ENCODE data around the gene NBEAL2. TPM values are rescaled to one million over a fixed set of nuclear protein-coding genes. Genes with fewer than 3 reads are reported as not detected.

Gene NBEAL2
- total RNA-seq, 6 experiments from 2014 or later = 8.9 to 11.7 (median 10.8) TPM

- no peak for TF ChIP-seq POLR2A (IDR thresholded peaks at IDR 0.05)
- TF ChIP-seq, protein P1, sequence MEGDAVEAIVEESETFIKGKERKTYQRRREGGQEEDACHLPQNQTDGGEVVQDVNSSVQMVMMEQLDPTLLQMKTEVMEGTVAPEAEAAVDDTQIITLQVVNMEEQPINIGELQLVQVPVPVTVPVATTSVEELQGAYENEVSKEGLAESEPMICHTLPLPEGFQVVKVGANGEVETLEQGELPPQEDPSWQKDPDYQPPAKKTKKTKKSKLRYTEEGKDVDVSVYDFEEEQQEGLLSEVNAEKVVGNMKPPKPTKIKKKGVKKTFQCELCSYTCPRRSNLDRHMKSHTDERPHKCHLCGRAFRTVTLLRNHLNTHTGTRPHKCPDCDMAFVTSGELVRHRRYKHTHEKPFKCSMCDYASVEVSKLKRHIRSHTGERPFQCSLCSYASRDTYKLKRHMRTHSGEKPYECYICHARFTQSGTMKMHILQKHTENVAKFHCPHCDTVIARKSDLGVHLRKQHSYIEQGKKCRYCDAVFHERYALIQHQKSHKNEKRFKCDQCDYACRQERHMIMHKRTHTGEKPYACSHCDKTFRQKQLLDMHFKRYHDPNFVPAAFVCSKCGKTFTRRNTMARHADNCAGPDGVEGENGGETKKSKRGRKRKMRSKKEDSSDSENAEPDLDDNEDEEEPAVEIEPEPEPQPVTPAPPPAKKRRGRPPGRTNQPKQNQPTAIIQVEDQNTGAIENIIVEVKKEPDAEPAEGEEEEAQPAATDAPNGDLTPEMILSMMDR (IDR thresholded peaks at IDR 0.05) = no peak
- intact Hi-C loops (cut with DNase I) = no loop called here
- 93% methylated on average over 5 of the region's 17 CpGs for WGBS (ENCODE audit: insufficient coverage, low coverage, low lambda C conversion rate, missing lambda C conversion rate)
Measured at GRCh38 chr3:47004369-47005211, 25.1 kb downstream of the NBEAL2 start.

DNA sequence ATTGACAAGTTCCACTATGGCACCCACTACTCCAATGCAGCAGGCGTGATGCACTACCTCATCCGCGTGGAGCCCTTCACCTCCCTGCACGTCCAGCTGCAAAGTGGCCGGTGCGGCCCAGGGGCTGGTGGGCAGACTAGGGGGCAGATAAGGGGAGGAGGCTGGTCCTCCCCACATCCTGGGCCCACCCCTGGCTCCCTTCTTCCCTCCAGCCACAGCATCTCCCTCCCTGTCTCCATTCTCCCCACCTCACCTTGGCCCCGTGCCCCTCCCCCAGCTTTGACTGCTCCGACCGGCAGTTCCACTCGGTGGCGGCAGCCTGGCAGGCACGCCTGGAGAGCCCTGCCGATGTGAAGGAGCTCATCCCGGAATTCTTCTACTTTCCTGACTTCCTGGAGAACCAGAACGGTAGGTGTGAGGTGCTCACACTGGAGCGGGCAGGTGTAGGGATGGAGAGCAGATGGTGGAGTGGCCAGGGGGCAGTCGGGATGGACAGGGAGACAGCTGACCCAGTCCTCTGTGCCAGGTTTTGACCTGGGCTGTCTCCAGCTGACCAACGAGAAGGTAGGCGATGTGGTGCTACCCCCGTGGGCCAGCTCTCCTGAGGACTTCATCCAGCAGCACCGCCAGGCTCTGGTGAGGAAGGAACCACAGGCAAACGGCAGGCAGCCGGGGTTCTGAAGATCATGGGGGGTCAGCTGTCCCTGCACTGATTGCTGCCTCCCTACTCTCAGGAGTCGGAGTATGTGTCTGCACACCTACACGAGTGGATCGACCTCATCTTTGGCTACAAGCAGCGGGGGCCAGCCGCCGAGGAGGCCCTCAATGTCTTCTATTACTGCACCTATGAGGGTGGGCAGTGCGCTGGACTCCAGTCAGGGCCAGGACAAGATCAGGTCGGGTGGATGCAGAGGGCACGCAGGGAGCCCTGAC lies 26.0 kb downstream of the NBEAL2 start:
- intact Hi-C loops (cut with DNase I) = no loop called here
- Histone ChIP-seq H3K27me3 (no peaks in the 10 kb centered on the region), H3K4me1 (peaks cover 0 to 5% (median 2%) of the 10 kb centered on the region in 4 donors), H3K36me3 (peaks cover 0 to 9% (median 2%) of the 10 kb centered on the region in 4 donors), H3K9me3 (no peaks in the 10 kb centered on the region), H3K27ac (no peak overlapping the region), H3K4me3 (no peak overlapping the region)
- ATAC-seq (no peak), DNase-seq (peak in 1 of 3 donors; percentile 19)
- WGBS (ENCODE audit: insufficient coverage, low coverage, low lambda C conversion rate, missing lambda C conversion rate) = 69% methylated on average over 5 of the region's 32 CpGs
- no peak for TF ChIP-seq POLR2A (IDR thresholded peaks at IDR 0.05)
- TF ChIP-seq, protein P1 (IDR thresholded peaks at IDR 0.05) = no peak

More at GRCh38 chr3:47004369-47005211, 25.1 kb downstream of the NBEAL2 start:
- H3K4me3 ChIP-seq = no peak overlapping the region
- H3K36me3 ChIP-seq = peaks cover 0 to 14% (median 2%) of the 10 kb centered on the region in 4 donors
- peaks cover 0 to 5% (median 2%) of the 10 kb centered on the region in 4 donors for H3K4me1 ChIP-seq
- H3K9me3 ChIP-seq = no peaks in the 10 kb centered on the region
- DNase-seq (peak in 2 of 3 donors; percentile 18 to 49), ATAC-seq (no peak)
- H3K27me3 ChIP-seq = no peaks in the 10 kb centered on the region
- H3K27ac ChIP-seq = no peak overlapping the region

DNA sequence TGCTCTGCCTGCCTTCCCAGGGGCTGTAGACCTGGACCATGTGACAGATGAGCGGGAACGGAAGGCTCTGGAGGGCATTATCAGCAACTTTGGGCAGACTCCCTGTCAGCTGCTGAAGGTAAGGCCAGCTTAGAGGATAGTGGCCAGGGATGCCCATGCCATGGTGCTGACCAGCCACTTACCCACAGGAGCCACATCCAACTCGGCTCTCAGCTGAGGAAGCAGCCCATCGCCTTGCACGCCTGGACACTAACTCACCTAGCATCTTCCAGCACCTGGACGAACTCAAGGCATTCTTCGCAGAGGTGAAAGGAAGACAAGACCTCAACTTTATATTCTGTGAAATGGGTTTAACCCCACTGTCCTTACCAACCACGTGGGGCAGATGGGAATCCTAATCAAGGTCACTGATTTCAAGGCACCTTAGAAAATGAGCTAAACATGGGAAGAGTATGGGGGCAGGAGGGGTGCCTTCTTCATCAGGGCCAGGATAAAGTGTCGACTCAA lies 26.7 kb downstream of the NBEAL2 start:
- H3K9me3 ChIP-seq = no peaks in the 10 kb centered on the region
- DNase-seq = peak in 1 of 3 donors; percentile 40
- peaks cover 0 to 8% (median 2%) of the 10 kb centered on the region in 4 donors for H3K36me3 ChIP-seq
- no peak overlapping the region for H3K27ac ChIP-seq
- H3K4me3 ChIP-seq = no peak overlapping the region
- WGBS (ENCODE audit: insufficient coverage, low coverage, low lambda C conversion rate, missing lambda C conversion rate) = 90% methylated on average over 3 of the region's 9 CpGs
- TF ChIP-seq, protein P1 (IDR thresholded peaks at IDR 0.05) = no peak
- no peak for TF ChIP-seq POLR2A (IDR thresholded peaks at IDR 0.05)
- peaks cover 0 to 5% (median 2%) of the 10 kb centered on the region in 4 donors for H3K4me1 ChIP-seq
- no peak for ATAC-seq
- intact Hi-C loops (cut with DNase I) = no loop called here
- no peaks in the 10 kb centered on the region for H3K27me3 ChIP-seq

DNA sequence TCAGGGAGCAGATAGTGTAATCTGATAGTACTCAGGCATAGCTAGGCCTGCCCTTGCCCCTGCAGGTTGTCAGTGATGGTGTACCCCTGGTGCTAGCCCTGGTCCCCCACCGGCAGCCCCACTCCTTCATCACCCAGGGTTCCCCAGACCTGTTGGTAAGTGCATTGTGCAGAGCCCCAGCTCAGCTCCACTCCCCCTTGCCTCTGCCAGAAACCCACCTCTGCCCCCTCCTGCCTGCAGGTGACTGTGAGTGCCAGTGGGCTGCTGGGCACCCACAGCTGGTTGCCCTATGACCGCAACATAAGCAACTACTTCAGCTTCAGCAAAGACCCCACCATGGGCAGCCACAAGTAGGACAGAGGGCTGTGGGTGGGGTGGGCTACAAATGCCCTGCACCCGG lies 27.5 kb downstream of the NBEAL2 start:
- Histone ChIP-seq H3K4me3 (no peak overlapping the region), H3K27me3 (no peaks in the 10 kb centered on the region), H3K4me1 (peaks cover 0 to 5% (median 2%) of the 10 kb centered on the region in 4 donors), H3K9me3 (no peaks in the 10 kb centered on the region), H3K27ac (no peak overlapping the region), H3K36me3 (peaks cover 0 to 5% (median 0%) of the 10 kb centered on the region in 4 donors)
- intact Hi-C loops (cut with DNase I) = no loop called here
- no CpG with 5 or more reads among the region's 3 CpGs for WGBS (ENCODE audit: insufficient coverage, low coverage, low lambda C conversion rate, missing lambda C conversion rate)
- TF ChIP-seq, protein P1 (IDR thresholded peaks at IDR 0.05) = no peak
- no peak for TF ChIP-seq POLR2A (IDR thresholded peaks at IDR 0.05)
- peak in 2 of 3 donors; percentile 12 to 37 for DNase-seq
- no peak for ATAC-seq

All from right lobe of liver (tissue), 6 donors.